Stimulated activated naive B cell treated with anti-CD40 and anti-IgM and Interleukin-4, amounts not matched to agents 10 μg/mL and 1 μg/mL and 100 μg/mL, for 72 hours (primary cell): ENCODE measurements around the gene NBPF6.
A peak's percentile ranks its signal among the peaks of the same experiment; 100 is the strongest.
"Not testable (repeated sequence)": the region's sequence is repeated elsewhere in the genome, so short reads cannot be mapped to it uniquely, and the experiment has no call there.

ENCODE experiments used
- ATAC-seq, 2 donors: fragments of 150-1000 bp; cut with Tn5 transposase; replicated peaks; 2 replicates each; pipeline ENCODE4 v1.10.0; 2021; ENCODE audit warnings: moderate library complexity in 1 of 2
- DNase-seq: peaks from one replicate; pipeline ENCODE4 v3.0.0; 2021
- H3K27ac Mint-ChIP-seq: one replicate; pipeline ENCODE4 v1.8.0; 2022; ENCODE audit warnings: mild to moderate bottlenecking, mixed read lengths
- H3K27me3 Mint-ChIP-seq, 2 donors: one replicate each; pipeline ENCODE4 v1.8.0; 2022; ENCODE audit warnings: mixed read lengths in 2 of 2
- H3K36me3 Mint-ChIP-seq, 2 donors: one replicate each; pipeline ENCODE4 v1.8.0; 2022; ENCODE audit warnings: mixed read lengths in 2 of 2, mild to moderate bottlenecking in 1 of 2
- H3K4me1 Mint-ChIP-seq, 2 donors: one replicate each; pipeline ENCODE4 v1.8.0; 2022; ENCODE audit warnings: mixed read lengths in 2 of 2, mild to moderate bottlenecking in 1 of 2
- H3K4me3 Mint-ChIP-seq, 2 donors: one replicate each; pipeline ENCODE4 v1.8.0; 2022; ENCODE audit warnings: mild to moderate bottlenecking in 2 of 2, mixed read lengths in 2 of 2, moderate library complexity in 1 of 2
- H3K9me3 Mint-ChIP-seq, 2 donors: one replicate each; pipeline ENCODE4 v1.8.0; 2022; ENCODE audit warnings: mixed read lengths in 2 of 2, mild to moderate bottlenecking in 1 of 2

The NBPF6 gene

DNA sequence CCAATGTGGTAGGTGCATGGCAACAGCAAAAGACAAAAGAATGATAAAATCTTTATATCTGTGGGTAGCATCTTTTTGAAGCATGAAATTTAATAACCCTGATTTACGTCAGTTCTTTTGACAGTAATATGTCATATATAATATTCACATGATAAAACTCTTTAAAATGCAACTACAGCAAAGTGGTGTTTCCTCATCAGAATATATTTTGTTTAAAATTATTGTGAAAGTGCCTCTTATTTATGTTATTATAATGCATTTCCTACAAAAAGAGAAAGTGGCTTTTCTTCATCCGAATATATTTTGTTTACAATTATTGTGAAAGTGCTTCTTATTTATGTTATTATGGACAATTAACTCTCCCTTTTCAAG, 62.9 kb downstream of the NBPF6 start:
- Mint-ChIP-seq H3K27ac (peak overlapping the region; percentile 56), H3K36me3 (no peaks in the 10 kb centered on the region), H3K9me3 (no peaks in the 10 kb centered on the region), H3K4me1 (no peaks in the 10 kb centered on the region), H3K27me3 (no peaks in the 10 kb centered on the region), H3K4me3 (no peak overlapping the region)
- ATAC-seq (no peak), DNase-seq (no peak)

DNA sequence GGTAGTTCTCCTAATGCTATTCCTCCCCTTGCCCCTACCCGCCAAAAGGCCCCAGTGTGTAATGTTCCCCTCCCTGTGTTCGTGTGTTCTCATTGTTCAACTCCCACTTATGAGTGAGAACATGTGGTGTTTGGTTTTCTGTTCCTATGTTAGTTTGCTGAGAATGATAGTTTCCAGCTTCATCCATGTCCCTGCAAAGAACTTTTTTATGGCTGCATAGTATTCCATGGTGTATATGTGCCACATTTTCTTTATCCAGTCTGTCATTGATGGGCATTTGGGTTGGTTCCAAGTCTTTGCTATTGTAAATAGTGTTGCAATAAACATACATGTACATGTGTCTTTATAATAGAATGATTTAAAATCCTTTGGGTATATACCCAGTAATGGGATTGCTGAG, 63.8 kb downstream of the NBPF6 start:
- DNase-seq, H3K27ac Mint-ChIP-seq, H3K4me1 Mint-ChIP-seq, H3K36me3 Mint-ChIP-seq, H3K27me3 Mint-ChIP-seq, H3K9me3 Mint-ChIP-seq, H3K4me3 Mint-ChIP-seq, ATAC-seq: not testable (repeated sequence)

DNA sequence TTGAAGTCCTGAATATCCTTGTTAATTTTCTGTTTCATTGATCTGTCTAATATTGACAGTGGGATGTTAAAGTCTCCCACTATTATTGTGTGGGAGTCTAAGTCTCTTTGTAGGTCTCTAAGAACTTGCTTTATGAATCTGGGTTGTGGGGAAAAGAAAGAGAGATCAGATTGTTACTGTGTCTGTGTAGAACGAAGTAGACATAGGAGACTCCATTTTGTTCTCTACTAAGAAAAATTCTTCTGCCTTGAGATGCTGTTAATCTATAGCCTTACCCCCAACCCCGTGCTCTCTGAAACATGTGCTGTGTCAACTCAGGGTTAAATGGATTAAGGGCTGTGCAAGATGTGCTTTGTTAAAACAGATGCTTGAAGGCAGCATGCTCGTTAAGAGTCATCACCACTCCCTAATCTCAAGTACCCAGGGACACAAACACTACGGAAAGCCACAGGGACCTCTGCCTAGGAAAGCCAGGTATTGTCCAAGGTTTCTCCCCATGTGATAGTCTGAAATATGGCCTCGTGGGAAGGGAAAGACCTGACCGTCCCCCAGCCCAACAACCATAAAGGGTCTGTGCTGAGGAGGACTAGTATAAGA, 67.3 kb downstream of the NBPF6 start:
- DNase-seq, H3K36me3 Mint-ChIP-seq, H3K4me3 Mint-ChIP-seq, ATAC-seq, H3K9me3 Mint-ChIP-seq, H3K4me1 Mint-ChIP-seq: not testable (repeated sequence)
- Mint-ChIP-seq H3K27ac (peak overlapping the region; percentile 39), H3K27me3 (peaks cover 7 to 16% of the 10 kb centered on the region in 2 donors)
